Ammon's horn (tissue), 1 donor: ENCODE data around the gene TAGLN2.

Experiments
- DNase-seq: peaks from one replicate; pipeline ENCODE4 v3.0.0-alpha.2; 2016; ENCODE audit warnings: low spot score

Gene TAGLN2

DNA sequence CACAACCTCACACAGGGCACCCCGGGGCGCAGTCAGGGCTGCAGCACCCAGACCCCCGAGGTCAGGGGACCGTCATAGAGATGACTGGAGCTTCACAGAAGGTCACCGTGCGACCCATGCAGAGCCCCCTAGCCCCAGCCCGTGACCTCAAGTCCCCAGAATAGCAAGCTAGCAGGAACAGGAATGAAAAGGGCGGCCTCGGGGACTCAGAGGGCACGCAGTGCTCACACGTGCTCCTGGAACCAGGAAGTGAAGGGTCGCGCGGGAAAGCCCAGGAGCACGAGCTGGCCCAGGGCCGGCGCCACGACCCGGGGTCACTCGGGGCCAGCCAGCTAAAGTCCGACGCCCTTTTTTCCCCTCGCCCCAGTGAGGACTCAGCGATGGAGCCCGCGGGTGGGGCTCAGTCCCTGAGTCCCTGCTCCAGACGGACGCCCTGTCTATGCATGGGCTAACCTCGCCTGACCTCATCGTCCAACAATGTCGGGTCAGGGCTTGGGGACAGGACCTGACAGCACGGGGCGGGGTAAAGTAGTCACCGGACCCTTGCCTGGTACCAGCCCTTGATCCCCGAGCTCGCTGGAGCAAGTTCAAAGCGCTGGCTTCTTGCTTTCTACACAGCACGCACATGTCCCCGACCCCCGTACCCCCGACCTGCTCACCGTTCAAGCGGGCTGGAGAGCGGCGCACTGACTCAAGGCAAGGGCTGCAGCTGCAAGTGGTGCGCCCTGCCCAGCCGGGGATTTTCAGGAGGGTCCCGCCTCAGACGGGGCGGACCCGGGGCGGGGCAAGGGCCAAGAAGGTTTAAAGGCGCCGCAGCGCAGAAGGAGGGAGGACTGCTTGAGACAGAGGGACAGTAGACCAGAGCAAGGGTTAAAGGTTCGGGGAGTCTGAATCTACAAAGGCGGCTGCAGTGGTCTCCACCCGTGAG is at the start of gene TAGLN2:
TAGLN2 (minus strand) TSS at position 717 of the 928 bp plus-strand sequence. CDS start 4,998 bp downstream, outside the sequence.
- peak; percentile 83 for DNase-seq

DNA sequence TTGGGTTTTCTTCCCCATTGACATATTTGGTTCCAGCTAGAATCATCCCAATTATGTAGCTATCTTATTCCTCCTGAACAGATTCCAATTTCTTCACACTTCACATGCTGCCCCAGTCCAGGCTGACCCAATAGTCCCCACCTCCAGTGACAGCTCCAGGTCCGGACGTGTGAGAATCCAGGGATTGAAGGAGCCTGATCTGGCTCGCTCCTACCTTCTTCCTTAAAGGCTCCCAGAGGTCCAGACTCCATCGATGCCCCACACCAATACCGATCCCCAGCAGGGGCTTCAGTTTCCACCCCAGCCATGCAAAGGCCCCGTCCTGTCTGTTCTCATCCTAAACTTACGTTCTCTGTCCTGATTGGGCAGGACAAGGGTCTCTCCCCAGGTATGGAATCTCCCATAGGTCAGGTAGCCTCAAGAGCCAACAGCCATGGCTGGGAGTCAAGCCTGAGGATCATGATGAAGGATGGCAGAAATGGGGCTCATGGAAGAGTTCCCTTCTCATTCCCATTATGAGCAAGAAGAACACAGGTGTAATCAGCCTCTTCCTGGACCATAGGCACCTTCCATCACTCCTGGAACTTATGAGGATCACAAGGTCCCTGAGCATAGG is 49.2 kb upstream of the TAGLN2 start:
- DNase-seq: no peak

DNA sequence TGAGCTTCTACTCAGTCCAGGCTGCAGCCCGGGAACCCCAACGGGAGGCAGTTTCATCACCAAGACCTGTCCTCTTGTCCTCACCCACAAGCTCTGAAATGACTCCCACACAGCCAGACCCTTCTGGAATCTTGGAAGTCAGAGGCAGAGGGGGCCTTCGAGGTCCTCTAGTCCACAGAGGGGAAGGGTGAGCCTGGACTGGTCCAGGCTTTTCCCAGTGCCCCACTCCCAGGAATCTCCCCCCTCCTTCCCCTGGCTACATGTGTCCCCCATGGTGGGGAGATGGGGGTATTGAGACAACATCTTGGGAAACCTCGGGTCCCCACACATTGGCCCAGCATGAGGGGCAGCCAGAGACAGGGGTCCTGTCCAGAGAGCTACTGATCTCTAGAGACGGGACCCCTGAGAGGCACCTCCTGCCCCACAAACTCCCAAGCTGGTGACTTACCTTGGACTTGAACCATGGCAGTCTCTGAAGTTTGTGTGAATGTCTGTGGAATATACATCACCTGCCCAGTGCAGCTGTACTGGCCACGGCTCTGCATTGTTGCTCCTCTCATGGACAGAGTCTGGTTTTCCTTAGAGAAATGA is 48.1 kb upstream of the TAGLN2 start:
- no peak for DNase-seq

DNA sequence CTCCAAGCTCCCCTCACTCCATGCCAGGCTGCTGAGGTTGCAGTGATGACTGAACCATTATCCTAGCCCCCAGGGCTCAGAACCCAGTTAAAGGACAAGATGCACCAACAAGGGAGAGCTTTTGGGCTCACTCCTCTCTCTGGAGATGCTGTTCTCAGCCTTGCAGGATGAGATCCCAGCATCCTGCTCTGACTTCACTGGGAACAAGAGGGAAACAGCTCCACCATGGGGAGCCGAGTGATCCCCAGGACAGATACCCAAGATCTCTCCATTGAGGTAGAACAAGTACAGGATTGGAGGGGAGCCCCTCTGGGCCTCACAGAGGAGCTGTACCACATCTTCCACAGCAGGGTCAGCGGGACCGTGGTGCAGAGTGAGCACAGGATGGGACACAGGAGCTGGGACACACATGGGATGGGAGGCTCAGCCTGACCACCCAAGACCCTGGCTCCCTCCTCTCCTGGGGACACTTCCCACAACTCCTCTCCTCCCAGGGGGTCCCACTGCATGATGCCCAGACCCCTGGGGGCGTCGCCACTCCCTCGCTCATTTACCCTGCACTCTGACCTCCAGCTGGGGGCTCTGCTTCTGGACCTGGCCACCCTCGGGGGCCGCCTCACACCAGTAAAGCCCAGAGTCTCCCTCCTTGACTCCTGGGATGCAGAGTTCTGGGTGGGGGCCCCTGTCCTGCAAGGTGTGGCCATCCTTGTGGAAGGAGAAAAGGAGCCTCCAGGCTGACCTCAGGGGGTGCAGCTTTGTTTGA is 47.3 kb upstream of the TAGLN2 start:
- DNase-seq: no peak

DNA sequence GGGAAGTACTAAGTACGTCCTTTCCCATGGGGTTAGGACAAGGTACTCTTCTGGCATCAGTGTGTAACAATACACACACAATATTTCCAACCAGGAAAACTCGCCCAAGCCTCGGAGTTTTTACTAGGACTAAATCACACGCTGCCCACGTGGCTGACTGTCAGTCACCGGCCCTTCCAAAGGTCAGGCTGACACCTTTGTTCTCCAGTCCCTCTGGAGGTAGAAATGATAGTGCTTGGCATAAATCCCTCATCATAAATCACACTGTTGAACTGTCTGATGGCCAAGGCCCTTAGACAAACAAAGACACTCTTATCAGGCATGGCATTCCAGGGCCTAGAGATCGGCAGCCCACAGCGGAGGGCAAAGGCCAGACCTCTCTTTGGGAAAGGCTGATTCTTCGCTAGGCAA is 45.6 kb upstream of the TAGLN2 start:
- no peak for DNase-seq

DNA sequence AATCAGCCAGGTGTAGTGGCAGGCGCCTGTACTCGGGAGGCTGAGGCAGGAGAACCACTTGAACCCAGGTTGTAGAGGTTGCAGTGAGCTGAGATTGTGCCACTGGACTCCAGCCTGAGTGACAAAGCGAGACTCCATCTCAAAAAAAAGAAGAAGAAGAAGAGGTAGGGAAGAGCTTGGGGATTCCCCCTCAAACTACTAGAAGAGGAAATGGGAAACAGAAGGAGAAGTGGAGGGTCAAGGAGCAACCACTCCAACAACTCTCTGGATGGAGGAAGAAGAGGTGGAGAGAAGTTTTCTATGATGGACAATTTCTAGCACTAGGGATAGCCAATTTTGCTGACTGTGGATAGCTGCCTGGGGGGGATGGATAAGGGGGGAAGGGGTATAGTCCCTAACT is 43.6 kb upstream of the TAGLN2 start:
- no peak for DNase-seq

DNA sequence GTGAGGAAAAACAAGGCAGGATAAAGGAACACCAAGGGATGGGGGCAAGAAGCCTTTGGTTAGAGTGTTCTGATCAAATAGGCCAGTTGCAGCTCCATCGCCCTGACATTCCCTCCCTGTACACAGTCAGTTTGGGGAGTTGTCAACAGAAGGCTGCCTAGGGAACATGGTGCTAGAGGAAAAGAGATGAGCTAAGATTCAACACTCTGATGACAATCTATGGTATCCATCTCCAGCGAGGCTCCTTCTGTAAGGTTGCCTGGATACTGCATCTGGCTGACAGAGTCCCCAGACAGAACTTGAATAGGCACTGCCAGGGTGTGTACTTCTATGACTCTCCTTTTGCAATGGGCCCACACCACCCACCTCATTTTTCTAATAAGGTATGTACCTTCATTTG is 40.0 kb upstream of the TAGLN2 start:
- DNase-seq: no peak

DNA sequence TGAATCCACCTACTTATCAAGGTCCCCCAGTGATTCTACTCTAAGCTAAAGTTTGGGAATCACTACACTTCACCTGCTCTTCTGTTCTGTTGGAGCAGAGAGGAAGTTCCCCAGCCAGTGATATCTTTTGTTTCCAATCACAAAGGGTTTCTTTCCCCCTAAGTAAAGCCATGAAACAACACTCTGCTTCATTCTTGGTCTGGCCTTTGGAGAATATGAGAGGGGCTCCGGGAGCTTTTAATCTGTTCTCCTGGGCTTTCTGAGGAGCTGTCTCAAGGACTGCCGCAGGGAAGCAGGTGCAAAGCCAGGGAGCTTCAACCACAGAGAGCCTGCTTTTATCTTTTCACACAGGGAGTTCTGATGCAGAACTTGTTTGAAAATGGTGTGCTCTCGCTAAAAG is 38.8 kb upstream of the TAGLN2 start:
- no peak for DNase-seq

DNA sequence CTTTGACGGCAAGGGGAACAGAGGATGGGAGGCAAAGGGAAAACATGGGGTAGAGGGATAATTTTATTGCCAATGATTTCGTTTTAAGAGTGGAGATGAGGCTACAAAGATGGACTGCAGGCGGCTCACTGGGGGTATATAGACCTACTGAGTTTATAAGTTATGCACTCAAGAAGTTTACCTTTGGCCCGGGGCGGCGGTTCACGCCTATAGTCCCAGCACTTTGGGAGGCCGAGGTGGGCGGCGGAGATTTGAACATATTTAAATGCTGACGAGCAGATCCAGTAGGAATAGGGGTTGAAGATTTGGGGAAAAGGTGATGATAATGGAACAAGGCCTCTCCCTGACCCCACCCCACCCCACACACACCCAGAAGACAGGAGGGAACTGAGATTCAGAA is 36.9 kb upstream of the TAGLN2 start:
- DNase-seq: no peak

DNA sequence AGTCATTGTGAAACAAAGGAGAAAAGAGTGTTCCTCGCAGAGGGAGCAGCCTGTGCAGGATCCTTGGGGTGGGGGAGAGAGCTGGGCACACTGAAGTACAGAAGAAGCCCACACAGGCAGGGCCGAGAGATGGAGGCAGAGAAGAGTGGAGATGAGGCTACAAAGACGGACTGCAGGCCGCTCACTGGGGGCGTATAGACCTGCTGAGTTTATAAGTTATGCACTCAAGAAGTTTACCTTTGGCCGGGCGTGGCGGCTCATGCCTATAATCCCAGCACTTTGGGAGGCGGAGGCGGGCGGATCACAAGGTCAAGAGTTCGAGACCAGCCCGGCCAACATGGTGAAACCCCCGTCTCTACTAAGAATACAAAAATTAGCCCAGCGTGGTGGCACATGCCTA is 36.3 kb upstream of the TAGLN2 start:
- no peak for DNase-seq

DNA sequence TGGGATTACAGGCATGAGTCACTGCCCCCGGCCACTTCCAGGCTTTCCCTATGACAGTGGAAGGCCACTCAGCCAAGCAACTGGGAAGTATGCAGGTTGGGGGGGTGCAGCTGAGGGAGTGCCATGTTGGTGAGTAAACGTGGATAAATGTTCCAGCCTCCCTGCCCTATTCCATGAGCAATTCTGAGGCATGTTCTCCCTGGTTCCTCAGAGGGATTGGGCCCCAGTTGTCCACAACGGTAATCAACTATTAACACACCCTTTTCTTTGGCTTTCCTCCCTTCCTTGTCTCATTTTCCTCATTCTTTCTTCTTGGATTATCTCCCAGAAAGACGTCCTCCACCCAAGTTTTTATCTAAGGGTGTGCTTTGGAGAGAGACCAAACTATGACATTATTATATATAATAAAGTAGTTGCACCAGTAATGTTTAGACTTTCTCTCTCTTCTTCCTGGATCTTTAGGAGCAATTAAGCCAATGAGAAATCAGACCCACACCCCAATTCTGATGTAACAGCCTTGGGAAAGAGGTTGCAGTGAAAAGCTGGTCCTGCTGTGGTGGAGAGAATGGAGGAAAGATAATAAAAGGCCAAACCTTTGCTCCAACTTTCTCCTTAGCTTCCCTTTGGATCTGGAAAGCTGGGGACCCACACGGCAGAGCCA is 35.5 kb upstream of the TAGLN2 start:
- DNase-seq: no peak

DNA sequence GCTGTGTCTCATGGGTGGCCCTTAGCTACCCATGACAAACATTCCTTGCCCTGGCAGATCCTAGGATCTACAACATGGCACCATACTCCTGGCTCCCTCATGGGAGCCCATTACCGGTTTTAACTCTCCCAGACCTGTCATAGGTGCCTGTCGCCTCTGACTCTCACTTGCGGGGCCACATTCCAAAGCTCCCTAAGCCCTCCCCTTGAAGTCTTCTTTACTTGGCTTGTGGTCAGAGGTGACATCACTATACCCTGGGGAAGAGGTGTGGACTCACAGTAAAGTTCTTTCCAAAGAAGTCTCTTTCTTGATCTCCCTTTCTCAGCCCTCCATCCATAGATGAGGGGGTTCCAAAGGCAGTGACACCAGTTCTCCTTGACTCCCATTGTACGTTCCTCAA is 34.1 kb upstream of the TAGLN2 start:
- DNase-seq: no peak

DNA sequence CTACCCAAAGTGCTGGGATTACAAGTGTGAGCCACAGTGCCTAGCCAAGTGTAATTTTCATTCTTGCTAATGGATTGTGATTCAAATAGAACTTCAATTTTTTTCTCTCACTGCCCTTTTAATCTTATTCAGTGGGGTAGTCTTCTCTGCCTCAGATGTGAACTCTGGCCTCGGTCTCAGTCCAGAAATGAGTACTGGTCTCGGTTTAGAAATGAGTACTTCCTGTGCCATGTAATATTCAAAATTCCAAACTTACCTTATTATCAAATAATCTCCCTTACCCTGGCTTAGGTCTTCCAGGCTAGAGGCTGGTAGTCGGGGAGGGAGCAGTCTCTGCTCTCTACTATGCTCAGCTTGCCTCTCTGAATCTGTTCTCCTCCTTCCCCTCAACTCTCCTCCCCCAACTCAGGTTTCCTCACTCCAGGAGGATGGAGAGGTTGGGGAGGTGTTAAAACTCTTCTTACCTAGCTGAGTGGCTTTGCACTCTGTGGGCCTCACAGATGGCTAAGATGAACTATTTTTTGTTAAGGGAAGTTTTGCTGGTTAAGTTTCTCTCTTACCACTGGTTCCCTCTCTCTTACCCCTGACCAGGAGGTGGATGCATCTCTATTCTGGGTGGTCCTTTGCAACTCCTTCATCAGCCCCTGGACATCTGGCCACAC is 33.5 kb upstream of the TAGLN2 start:
- no peak for DNase-seq

DNA sequence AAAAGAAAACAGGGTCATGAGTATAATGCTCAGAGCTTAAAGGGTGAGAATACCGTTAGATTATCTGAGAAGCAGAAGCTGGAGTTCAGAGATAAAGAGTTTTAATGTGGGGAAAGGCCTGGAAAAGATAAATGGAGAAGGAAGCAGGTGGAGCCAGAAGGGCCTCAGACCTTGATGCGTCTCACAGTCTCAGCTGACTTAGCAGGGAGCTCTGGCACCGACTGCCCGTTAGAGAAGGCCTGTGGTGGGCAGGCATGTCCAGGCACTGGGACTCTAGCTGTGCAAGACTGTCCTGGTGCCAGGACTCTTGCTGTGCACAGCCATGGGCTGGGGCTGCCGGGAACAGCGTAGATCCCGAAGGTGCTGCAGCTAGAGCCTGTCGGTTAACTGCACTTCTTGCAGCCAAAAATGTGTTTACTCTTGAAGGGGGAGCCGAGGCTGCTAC is 32.5 kb upstream of the TAGLN2 start:
- no peak for DNase-seq

DNA sequence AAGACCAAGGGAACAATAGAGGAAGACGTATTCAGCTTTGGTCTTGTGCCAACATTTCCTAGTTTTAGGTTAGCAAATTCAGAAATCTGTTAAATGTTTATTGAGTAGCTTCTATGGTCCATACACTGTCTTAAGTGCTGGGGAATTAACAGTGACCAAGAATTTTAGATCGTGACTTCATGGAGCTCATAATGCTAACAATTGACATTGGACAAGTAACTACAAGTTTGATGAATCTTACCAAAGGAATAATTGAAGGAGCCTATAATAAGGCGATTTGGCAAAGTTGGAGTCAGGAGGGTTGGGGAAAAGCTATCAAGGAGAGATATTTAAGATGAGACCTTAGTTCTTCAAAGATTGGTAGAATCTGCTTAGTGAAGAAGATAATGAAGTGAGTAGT is 30.1 kb upstream of the TAGLN2 start:
- no peak for DNase-seq

DNA sequence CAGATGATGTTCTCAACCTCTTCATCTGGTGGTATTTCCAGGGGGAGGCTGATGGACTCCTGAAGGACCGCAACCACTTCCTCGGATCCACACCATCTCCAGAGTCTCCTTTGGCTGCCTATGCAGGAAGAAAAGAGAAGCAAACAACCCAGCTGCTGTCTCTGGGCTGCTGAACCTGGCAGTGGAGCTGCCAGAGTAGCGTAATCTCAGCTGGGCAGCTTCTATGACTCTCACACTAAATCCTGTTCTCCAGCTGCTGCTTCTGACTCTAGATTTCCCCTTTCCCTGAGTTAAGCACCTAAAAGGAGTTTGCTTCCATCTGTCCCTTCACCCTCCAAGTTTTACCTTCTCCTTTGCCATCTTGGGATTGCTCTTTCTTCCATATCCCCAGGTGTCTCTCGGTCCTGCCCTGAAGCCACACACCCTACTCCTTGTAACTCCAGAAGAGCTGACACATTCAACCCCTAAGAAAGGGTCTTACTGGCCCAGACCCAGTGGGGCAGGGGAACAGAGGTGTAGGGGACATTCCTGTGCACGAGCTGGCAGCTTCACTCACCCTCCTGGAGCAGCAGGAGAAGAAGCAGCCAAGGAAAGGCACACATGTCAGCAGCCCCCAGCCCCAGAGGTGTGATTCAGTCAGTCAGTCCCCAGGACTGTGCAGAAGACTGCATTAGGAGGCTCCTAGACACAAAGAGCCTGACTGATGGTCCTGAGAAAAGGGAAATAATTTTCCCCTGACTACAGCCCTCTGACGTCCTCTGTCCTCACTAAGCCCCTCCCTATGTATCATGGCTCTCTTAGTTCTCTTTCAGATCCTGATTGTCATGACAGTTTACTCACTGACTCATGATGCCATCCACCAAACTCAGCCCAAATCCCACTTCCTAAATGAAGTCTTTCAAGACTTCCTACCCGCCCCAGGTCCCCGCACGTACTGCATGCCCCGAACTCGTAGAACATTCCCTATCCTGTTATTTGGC is 28.5 kb upstream of the TAGLN2 start, which contains the start of gene SLAMF9:
SLAMF9 (minus strand) TSS at position 702 of the 980 bp plus-strand sequence; CDS start at position 602, 100 bp downstream.
- DNase-seq: no peak

DNA sequence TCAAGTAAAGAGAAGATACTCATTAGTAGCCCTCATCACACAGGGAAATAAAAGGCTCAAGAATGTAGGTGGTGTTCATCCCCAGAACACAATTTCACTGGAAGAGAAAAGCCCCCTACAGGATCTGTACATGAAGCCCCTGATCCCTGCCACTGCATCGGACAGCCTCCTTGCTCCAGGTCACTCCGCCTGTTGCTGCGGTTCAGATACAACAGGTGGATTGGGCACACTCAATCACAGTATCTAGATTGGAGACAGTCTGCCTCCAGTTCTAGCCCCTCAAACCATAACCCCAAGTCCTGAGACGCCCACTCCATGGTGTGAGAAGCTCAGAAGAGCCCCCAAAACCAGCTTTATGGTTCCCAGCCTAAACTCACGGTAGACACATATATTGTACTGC is 27.6 kb upstream of the TAGLN2 start:
- no peak for DNase-seq

DNA sequence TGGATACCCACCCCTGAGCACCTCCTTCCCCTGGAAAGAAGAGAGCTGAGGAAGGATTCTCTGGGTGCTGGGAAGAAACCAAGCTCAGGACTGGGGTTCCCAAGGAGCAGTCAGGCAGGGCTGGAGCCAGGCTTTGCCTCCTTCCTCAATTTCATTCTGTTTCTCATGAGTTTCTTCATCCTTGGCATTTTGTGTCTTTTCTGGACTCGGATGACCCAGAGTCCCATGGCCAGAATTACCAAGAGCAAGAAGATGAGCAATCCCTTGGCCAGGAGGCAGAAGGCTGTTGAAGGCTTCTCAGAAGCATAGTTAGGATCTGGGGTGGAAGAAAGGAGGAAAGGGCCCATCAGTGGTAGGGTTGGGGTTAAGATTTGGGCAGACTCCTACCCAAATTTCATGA is 26.2 kb upstream of the TAGLN2 start:
- DNase-seq: no peak

DNA sequence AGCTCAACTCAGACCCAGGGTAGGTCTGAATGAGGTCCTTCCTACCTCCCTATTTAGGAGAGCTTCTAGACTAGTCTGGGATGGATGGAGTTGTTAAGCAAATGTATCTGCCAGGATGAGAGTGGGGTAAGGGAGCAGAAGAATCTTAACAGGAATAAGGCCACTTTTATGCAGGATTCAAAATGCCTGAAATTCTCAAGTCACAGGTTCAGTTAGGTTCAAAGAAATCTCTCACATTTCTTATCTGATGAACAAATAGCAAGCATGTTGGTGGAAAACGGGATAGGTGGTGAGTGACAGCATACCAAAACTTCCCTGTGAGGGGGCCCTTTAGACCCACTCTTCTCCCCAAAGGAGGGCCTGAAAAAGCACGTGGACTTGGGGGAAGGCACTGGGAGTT is 25.7 kb upstream of the TAGLN2 start:
- DNase-seq: no peak

DNA sequence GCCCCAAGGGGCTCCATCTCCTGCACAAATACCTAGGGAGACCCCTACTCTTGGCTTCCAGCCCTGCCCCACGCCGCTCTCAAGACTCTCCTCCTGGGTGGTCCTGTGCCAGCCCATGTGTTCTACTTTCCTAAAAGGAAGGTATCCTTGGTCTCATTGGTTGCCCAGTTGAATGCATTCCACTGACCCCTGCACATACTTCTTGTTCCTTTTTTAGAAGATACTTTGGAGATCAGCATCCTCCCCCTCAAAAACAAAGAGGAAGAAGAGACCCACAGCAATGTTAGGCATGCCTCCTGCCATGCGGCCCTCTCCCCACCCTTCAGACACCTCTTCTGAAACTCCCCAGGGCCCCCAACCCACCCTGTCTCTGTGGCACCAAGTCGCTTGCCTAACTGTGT is 24.7 kb upstream of the TAGLN2 start:
- no peak for DNase-seq
